Neuronal stem cell (in vitro differentiated cells): Measurements from ENCODE around the gene KRT27.
"Not testable (repeated sequence)": the region's sequence is repeated elsewhere in the genome, so short reads cannot be mapped to it uniquely, and the experiment has no call there.

Experiments
- DNase-seq: peaks from one replicate; pipeline ENCODE4 v3.0.0-alpha.2; 2013; ENCODE audit warnings: low spot score
- H2AFZ ChIP-seq: one replicate; pipeline ENCODE4 v1.6.1; 2013; ENCODE audit warnings: mild to moderate bottlenecking, low read length, inconsistent platforms
- H2AK5ac ChIP-seq: 2 replicates; pipeline ENCODE4 v1.6.1; 2013; ENCODE audit warnings: low read depth, mild to moderate bottlenecking, inconsistent platforms, low read length, moderate library complexity, mixed read lengths
- H2BK120ac ChIP-seq: 2 replicates; pipeline ENCODE4 v1.6.1; 2013; ENCODE audit warnings: low read depth, mild to moderate bottlenecking, inconsistent platforms, low read length, moderate library complexity, mixed read lengths
- H2BK12ac ChIP-seq: one replicate; pipeline ENCODE4 v1.6.1; 2013; ENCODE audit warnings: low read length, inconsistent platforms
- H2BK15ac ChIP-seq: 2 replicates; pipeline ENCODE4 v1.6.1; 2013; ENCODE audit warnings: mild to moderate bottlenecking, low read length, inconsistent platforms, mixed read lengths
- H2BK5ac ChIP-seq: one replicate; pipeline ENCODE4 v1.6.1; 2013; ENCODE audit warnings: inconsistent platforms, mild to moderate bottlenecking, low read length, moderate library complexity
- H3K14ac ChIP-seq: one replicate; pipeline ENCODE4 v1.6.1; 2013; ENCODE audit warnings: low read length, inconsistent platforms
- H3K18ac ChIP-seq: 2 replicates; pipeline ENCODE4 v1.6.1; 2013; ENCODE audit warnings: low read length, inconsistent platforms
- H3K23ac ChIP-seq: 2 replicates; pipeline ENCODE4 v1.6.1; 2013; ENCODE audit warnings: low read depth, mild to moderate bottlenecking, mixed read lengths, low read length, inconsistent platforms; ENCODE audit not compliant: poor library complexity
- H3K27ac ChIP-seq: replicated peaks from 3 replicates; pipeline ENCODE4 v1.5.1; 2013; ENCODE audit warnings: low read length, inconsistent platforms
- H3K27me3 ChIP-seq, 3 experiments: 2 replicates each; pipeline ENCODE4 v1.6.1; 2013; ENCODE audit warnings: low read length in 3 of 3, mild to moderate bottlenecking in 2 of 3, inconsistent platforms in 1 of 3, low read depth in 1 of 3, mixed read lengths in 1 of 3, moderate library complexity in 1 of 3; ENCODE audit not compliant: control insufficient read depth in 3 of 3, insufficient read depth in 3 of 3
- H3K36me3 ChIP-seq, 2 donors: replicated peaks in 1 of 2; 2 replicates each; pipeline ENCODE4 v1.6.1; 2013; ENCODE audit warnings: low read length in 2 of 2; ENCODE audit not compliant: control insufficient read depth in 2 of 2, insufficient read depth in 2 of 2
- H3K4ac ChIP-seq: 2 replicates; pipeline ENCODE4 v1.6.1; 2013; ENCODE audit warnings: inconsistent platforms, mild to moderate bottlenecking, low read length, moderate library complexity
- H3K4me1 ChIP-seq, 2 donors: 1 replicate in 1 of 2; 2 replicates in 1 of 2; pipeline ENCODE4 v1.6.1; 2013; ENCODE audit warnings: low read length in 2 of 2, low read depth in 1 of 2; ENCODE audit not compliant: control insufficient read depth in 2 of 2, insufficient read depth in 1 of 2
- H3K4me2 ChIP-seq: one replicate; pipeline ENCODE4 v1.6.1; 2013; ENCODE audit warnings: mild to moderate bottlenecking, low read length, inconsistent platforms; ENCODE audit not compliant: insufficient read depth, poor library complexity, severe bottlenecking
- H3K4me3 ChIP-seq, 2 donors: 2 replicates each; pipeline ENCODE4 v1.5.1; 2013; ENCODE audit warnings: low read length in 2 of 2, mild to moderate bottlenecking in 2 of 2, inconsistent platforms in 1 of 2, moderate library complexity in 1 of 2
- H3K79me1 ChIP-seq: one replicate; pipeline ENCODE4 v1.6.1; 2013; ENCODE audit warnings: low read depth, mild to moderate bottlenecking, inconsistent platforms, low read length, moderate library complexity
- H3K9ac ChIP-seq: one replicate; pipeline ENCODE4 v1.6.1; 2013; ENCODE audit warnings: mild to moderate bottlenecking, low read depth, low read length, inconsistent platforms; ENCODE audit not compliant: poor library complexity
- H3K9me3 ChIP-seq, 2 donors: replicated peaks in 1 of 2; 2 replicates each; pipeline versions ENCODE3 to v1.6.1; 2013; ENCODE audit warnings: low read length in 2 of 2, mild to moderate bottlenecking in 2 of 2, inconsistent platforms in 1 of 2, low read depth in 1 of 2, mixed read lengths in 1 of 2, moderate library complexity in 1 of 2; ENCODE audit not compliant: control insufficient read depth in 2 of 2, insufficient read depth in 1 of 2
- H4K8ac ChIP-seq: one replicate; pipeline ENCODE4 v1.6.1; 2013; ENCODE audit warnings: low read depth, mild to moderate bottlenecking, inconsistent platforms, low read length, moderate library complexity
- H4K91ac ChIP-seq: one replicate; pipeline ENCODE4 v1.6.1; 2013; ENCODE audit warnings: low read length, low read depth, mild to moderate bottlenecking, inconsistent platforms; ENCODE audit not compliant: poor library complexity
- WGBS, 2 donors: extraction: QIAGEN DNeasy Blood & Tissue Kit; methylation state at CpG; one replicate each; pipeline ENCODE4 v1.1.7; 2013; ENCODE audit warnings: missing lambda C conversion rate in 2 of 2, mixed read lengths in 1 of 2; ENCODE audit not compliant: insufficient read length in 2 of 2, insufficient replicate concordance in 1 of 2; ENCODE audit errors: extremely low coverage in 2 of 2; 5-methylcytosine and 5-hydroxymethylcytosine counted together

KRT27 gene

DNA sequence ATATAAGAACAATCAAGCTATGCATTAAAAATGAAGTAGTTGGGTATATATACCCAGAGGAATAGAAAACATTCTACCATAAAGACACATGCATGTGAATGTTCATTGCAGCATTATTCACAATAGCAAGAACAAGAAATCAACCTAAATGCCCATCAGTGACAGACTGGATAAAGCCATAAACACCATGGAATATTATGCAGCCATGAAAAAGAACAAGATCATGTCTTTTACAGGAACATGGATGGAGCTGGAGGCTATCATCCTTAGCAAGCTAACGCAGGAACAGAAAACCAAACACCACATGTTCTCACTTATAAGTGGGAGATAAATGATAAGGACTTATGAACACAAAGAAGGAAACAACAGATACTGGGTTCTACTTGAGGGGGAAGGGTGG, 33.7 kb downstream of the KRT27 start:
- H3K18ac ChIP-seq, H3K9me3 ChIP-seq, H2AK5ac ChIP-seq, H3K9ac ChIP-seq, H3K4me3 ChIP-seq, H3K36me3 ChIP-seq, H2BK12ac ChIP-seq, H2BK120ac ChIP-seq, H3K27ac ChIP-seq, H2AFZ ChIP-seq, H3K4me1 ChIP-seq, H3K4ac ChIP-seq, H3K14ac ChIP-seq, H3K27me3 ChIP-seq, H2BK15ac ChIP-seq, H4K91ac ChIP-seq, DNase-seq, H3K23ac ChIP-seq, H2BK5ac ChIP-seq, H4K8ac ChIP-seq, H3K4me2 ChIP-seq, H3K79me1 ChIP-seq: not testable (repeated sequence)
- no CpG with 5 or more reads among the region's 1 CpG for WGBS, 2 donors

DNA sequence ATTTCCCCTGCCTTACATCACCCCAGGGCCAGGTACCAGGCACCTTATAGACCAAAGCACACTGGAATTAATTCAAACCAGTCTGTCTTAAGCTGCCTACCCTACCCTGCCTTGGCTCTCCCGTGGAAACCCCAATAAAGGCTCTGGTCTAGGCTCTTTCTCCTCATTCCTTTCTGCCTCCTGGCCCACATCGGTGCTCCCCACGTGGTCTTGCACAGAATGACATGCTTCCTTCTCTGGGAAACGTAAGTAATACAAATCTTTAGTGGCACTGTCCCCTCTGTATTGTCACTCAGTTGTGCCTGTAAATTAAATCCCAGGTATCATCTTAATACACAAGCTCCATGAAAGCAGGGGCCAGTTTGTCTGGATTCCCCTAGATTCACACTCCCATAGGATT, 43.8 kb downstream of the KRT27 start:
- Histone ChIP-seq H3K79me1 (no peaks in the 10 kb centered on the region), H2AFZ (no peak overlapping the region), H3K14ac (no peak overlapping the region), H3K9ac (no peak overlapping the region), H2BK12ac (no peak overlapping the region), H2AK5ac (no peak overlapping the region), H3K4ac (no peak overlapping the region), H3K4me2 (no peak overlapping the region), H3K18ac (no peak overlapping the region), H2BK5ac (no peak overlapping the region), H2BK120ac (no peak overlapping the region), H3K23ac (no peak overlapping the region), H3K9me3 (peaks cover 0 to 2% of the 10 kb centered on the region in 2 donors), H4K91ac (no peak overlapping the region), H3K4me1 (no peaks in the 10 kb centered on the region), H3K36me3 (no peaks in the 10 kb centered on the region), H3K27ac (no peak overlapping the region), H2BK15ac (no peak overlapping the region), H3K27me3 (peaks cover 0 to 21% (median 0%) of the 10 kb centered on the region in 3 experiments), H4K8ac (no peak overlapping the region), H3K4me3 (no peak overlapping the region)
- WGBS, 2 donors = no CpG with 5 or more reads among the region's 4 CpGs
- no peak for DNase-seq

DNA sequence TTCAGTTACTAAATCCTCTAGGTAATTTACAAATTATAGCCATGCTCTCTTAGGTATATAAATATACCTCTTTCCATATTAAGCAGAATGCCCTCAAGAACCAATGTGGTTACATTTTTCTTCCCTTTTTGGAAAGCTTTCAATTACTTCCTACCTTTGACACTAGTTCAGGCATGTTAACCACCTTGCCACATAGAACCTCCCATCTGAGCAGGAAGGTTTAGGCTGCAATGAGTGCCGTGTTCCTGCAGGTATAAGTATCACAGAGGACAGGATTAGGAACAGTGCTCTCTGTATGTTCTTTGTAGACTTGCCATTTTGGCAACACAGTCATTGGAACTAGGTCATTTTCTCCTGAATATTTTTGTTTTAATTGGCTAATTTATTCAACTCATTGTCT, 47.3 kb downstream of the KRT27 start:
- Histone ChIP-seq H2BK15ac (no peak overlapping the region), H3K4ac (no peak overlapping the region), H3K4me3 (no peak overlapping the region), H3K27me3 (peaks cover 0 to 10% (median 0%) of the 10 kb centered on the region in 3 experiments), H2BK5ac (no peak overlapping the region), H3K9me3 (no peaks in the 10 kb centered on the region), H2AFZ (no peak overlapping the region), H4K91ac (no peak overlapping the region), H3K79me1 (no peaks in the 10 kb centered on the region), H3K27ac (no peak overlapping the region), H4K8ac (no peak overlapping the region), H3K4me1 (no peaks in the 10 kb centered on the region), H2BK120ac (no peak overlapping the region), H3K23ac (no peak overlapping the region), H2AK5ac (no peak overlapping the region), H3K14ac (no peak overlapping the region), H2BK12ac (no peak overlapping the region), H3K9ac (no peak overlapping the region), H3K18ac (no peak overlapping the region), H3K4me2 (no peak overlapping the region), H3K36me3 (no peaks in the 10 kb centered on the region)
- no peak for DNase-seq
- WGBS, 2 donors = no CpG with 5 or more reads among the region's 1 CpG

DNA sequence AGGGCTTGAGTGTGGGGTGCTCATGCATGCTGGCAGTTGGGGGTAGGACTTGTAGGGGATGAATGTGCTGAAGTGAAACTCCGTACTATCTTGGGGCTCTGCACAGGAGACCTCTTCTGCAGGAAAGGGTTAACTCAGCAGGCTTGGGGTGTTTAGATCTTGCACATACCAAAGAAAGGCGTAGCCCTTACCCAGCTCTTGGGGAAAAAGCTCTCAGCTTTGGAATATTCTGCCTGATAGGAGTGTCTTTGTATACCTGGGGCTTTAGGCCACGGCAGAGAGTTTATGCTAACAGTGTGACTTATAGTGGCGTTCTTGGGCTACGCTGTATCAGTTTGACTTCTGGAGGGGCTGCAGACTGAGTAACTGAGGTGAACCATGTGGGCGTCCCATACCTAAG, 48.3 kb downstream of the KRT27 start:
- Histone ChIP-seq H3K14ac (no peak overlapping the region), H3K79me1 (no peaks in the 10 kb centered on the region), H3K27ac (no peak overlapping the region), H2BK5ac (no peak overlapping the region), H2AFZ (no peak overlapping the region), H4K8ac (no peak overlapping the region), H3K4ac (no peak overlapping the region), H2AK5ac (no peak overlapping the region), H3K4me2 (no peak overlapping the region), H3K36me3 (no peaks in the 10 kb centered on the region), H2BK12ac (no peak overlapping the region), H3K4me1 (no peaks in the 10 kb centered on the region), H3K9me3 (no peaks in the 10 kb centered on the region), H3K4me3 (no peak overlapping the region), H4K91ac (no peak overlapping the region), H3K23ac (no peak overlapping the region), H2BK120ac (no peak overlapping the region), H3K27me3 (peaks cover 0 to 10% (median 0%) of the 10 kb centered on the region in 3 experiments), H3K9ac (no peak overlapping the region), H2BK15ac (no peak overlapping the region), H3K18ac (no peak overlapping the region)
- WGBS, 2 donors = no CpG with 5 or more reads among the region's 6 CpGs
- DNase-seq = no peak
